Stimulated activated CD4-positive, alpha-beta T cell treated with anti-CD3 and anti-CD28 coated beads, TNF-alpha, amount 100 ng/mL, for 48 hours (primary cell): Measurements from ENCODE around the gene CEBPG.

Experiments used
- DNase-seq, 3 donors: peaks; one replicate each; pipeline ENCODE4 v3.0.0-alpha.2; 2020; ENCODE audit warnings: low read depth in 3 of 3

CEBPG gene

GRCh38 chr19:33405553-33406461, 32.3 kb downstream of the CEBPG start:
- DNase-seq = no peak

DNA sequence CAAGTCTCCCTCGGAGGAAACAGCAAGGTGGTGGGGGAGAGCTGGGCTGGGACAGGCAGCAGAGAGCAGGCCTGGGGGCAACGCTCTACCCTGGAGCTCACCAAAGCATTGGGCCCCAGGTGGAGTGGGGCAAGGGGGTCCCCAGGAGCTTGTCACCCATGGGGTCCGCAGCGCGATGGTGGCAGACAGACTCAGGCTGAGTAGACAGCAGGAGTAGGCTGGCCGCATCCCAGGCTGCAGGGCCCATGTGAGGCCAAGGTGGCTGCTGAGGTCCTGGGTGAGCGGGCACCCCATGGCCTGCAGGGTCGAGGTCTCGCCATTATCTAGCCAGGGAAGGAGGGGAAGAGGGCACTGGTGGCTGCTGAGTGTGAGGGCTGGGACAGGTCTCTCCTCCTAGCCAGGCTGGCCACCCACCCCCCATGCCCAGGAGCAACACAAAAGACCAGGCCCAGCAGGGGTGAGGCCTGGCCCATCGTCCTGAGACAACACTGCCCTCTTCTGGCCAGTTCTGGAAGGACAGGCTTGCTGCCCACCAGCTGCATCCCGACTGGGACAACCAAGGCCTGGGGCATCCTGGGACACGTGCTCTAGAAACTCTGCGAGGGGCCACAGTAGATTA, 33.1 kb downstream of the CEBPG start:
- DNase-seq = peak; percentile 50 to 70 (median 59)

GRCh38 chr19:33407140-33407551, 33.6 kb downstream of the CEBPG start:
- DNase-seq = no peak

GRCh38 chr19:33407716-33408115, 34.2 kb downstream of the CEBPG start:
- DNase-seq = no peak

DNA sequence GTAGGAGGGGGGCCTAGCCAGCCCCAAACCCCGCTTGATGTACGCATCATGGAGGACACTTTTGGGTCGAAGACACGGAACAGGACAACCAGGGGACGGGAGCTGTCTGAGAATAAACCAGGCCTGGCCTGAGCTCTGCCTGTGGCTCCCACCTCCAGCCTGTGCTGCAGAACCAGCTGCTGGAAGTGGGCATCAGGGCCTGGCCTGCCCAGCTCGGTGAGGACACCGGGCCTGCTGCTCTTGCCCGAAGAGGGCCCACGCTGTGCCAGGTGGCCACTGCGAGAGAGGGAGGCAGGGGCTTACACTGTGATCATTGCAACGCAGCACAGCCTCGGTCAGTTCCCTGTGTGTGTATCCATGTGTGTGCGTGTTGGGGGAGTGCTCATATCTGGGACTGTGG, 34.6 kb downstream of the CEBPG start:
- no peak for DNase-seq

- DNase-seq = no peak
These were observed 35.3 kb downstream of the CEBPG start for GRCh38 chr19:33408538-33409434.

DNA sequence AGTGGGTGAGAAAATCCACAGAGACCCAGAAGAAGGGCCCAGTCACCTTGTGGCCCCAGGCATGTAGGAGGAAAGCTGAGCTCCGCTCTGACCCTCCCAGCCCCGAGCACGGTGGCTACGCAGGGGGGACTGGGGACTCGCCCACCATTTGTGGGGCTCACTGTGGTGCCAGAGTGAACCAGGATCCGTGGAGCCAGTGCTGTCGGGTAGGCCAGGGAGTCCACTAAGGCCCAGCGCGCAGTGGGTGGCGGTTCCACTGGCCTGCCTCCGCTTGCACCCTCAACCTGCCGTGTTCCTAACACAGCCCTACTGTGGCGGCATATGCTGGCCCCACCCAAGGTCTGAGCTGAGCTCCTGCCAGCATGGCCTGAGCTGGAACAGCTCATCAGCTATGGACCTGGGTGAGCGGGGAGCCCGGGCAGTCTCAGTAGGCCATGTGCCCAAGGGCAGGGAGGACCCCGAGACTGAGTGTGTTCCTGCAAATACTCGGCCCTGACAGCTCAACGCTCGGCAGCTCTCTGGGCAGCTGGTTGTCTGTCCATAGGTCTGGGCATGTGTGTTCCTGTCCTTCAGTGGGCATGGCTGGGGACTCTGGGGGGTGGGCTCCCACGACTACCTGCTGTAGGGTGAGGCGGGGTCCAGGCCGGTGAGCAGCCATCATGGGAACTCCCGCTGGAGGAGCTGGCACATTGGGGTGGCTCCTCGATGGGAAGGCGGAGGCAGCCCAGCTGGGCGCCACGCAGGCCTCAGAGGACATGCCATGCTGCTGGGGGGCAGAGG, 36.6 kb downstream of the CEBPG start:
- no peak for DNase-seq

- no peak for DNase-seq
These were observed 37.4 kb downstream of the CEBPG start for GRCh38 chr19:33410915-33411401.

DNA sequence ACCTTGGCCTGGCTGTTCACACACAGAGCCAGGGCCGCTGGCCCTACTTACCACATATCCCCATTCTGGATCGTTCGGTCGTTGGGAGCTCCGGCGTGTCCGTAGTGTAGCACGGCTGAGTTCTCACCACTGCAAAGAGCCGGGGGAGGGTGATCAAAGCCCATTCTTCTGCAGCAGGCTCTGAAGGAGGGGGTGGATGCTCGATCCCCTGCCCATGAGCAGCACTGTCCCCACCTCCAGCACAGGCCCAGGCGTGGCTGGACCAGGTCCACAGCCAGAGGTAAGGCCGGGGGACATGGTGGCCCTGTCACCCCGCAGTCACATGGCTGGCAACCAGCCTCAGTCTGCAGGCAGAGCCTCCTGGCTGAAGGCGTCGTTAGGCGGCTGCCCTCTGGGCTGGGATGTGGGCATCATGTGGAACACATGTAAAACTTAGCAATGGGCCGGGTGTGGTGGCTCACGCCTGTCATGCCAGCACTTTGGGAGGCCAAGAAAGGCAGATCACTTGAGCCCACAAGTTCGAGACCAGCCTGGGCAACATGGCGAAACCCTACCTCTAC, 38.2 kb downstream of the CEBPG start:
- no peak for DNase-seq

GRCh38 chr19:33412601-33413425, 39.3 kb downstream of the CEBPG start:
- DNase-seq = no peak

DNA sequence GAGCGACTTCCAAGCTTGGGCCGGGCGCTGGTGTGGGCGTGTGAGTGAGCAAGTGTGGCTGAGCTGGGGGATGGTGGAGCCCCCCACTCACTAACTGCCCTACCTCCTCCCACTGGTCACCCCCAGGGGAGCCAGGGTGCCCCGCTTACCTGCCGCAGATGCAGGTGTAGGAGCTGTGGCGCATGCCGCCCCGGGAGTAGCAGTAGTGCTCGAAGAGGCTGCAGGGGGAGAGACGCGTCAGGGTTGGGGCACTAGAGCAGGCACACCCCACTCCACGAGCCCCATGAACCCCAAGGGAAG, 39.9 kb downstream of the CEBPG start:
- no peak for DNase-seq

DNA sequence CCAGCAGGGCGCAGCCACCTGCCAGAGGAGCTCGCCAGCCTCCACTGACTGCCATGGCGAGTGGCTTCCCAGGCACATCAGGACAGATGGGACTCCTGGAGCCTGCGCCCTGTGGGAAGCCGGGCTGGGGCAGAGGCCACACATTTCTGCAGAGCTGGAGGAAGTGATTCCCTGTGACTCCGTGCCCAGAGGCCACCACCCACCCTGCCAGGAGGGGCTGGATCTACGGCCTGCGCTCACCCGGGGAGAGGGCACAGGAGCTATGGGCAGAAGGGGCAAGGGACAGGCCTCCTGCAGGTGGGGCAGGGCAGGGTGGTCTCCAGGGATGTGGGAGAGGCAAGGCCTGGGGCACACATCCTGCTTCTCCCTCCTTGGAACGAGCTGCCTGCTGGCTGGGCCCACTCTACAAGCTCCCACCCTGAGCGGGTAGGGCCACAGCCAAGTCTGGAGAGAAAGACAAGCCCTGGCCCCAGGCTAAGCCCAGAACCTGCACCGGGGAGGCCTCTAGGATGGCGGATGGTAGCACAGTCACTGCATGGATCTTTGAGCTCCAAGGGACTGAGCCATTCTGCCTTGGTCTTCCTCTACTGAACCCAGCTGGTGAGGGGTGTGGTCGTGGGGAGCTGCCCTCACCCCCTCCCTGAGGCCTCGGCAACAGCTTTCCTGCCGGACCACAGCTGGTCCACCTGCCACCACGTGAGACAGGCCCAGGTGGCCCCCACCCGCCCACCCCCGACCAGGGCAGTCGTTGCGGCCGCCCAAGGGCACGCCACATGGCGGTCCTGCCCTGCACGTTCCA, 40.6 kb downstream of the CEBPG start:
- DNase-seq = no peak

GRCh38 chr19:33414667-33415605, 41.4 kb downstream of the CEBPG start:
- DNase-seq = no peak

GRCh38 chr19:33416307-33417215, 43.1 kb downstream of the CEBPG start:
- DNase-seq = peak; percentile 37 to 58 (median 57)

- no peak for DNase-seq
These were observed 44.2 kb downstream of the CEBPG start for GRCh38 chr19:33417751-33418150.

DNA sequence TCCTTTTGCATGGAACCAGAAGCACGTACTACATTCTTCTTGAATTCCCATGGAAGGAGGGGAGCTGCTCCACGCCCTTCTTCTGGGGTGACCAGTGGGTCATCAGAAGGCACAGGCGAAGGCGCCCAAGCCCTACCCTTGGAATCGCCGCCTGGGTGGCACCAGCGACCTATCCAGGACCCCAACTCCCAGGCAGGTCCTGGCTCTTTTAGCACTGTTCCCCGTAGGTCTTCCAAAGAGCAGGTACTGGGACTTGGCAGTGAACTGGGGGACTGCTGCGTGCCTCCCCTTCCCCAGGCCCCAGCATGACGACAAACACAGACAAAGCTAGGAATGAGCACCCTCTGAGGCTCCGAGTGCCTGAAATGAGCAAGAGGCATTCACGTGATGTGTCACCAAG, 45.0 kb downstream of the CEBPG start:
- no peak for DNase-seq
